ENCODE results near the gene REEP1.

DNA sequence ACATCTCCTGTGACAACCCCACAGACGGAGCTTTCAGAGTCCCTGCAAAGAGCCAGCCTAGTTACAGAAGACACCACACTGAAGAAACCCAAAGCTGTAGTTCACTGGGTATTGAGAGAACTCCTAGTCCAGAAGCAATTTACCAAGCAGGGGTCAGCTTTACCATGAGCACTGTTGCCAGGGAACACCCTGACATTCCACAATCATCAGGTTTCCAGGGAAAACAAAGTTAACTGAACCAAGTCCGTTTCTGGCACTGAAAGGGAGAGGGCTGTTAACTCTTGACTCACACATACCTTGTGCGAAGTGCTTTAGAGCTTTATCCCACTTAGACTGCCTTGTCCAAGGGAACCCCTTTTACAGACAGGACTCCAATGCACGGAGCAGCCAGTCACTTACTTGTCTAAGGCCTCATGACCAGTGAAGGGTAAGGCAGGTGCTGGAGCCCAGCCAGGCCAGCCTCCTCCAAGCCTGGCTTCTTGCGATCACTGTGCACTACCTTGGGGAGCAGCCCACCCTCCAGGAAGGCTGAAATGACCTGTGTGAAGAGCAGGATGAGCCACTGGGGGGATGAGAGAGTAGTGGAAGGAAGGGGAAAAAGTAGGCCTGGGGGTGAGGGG, 53.9 kb downstream of the REEP1 start:
- TF ChIP-seq, protein P1, sequence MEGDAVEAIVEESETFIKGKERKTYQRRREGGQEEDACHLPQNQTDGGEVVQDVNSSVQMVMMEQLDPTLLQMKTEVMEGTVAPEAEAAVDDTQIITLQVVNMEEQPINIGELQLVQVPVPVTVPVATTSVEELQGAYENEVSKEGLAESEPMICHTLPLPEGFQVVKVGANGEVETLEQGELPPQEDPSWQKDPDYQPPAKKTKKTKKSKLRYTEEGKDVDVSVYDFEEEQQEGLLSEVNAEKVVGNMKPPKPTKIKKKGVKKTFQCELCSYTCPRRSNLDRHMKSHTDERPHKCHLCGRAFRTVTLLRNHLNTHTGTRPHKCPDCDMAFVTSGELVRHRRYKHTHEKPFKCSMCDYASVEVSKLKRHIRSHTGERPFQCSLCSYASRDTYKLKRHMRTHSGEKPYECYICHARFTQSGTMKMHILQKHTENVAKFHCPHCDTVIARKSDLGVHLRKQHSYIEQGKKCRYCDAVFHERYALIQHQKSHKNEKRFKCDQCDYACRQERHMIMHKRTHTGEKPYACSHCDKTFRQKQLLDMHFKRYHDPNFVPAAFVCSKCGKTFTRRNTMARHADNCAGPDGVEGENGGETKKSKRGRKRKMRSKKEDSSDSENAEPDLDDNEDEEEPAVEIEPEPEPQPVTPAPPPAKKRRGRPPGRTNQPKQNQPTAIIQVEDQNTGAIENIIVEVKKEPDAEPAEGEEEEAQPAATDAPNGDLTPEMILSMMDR (IDR thresholded peaks at IDR 0.05 in 2 of 3, conservative IDR thresholded peaks at IDR 0.05 in 1 of 3; ENCODE audit: borderline replicate concordance in 1 of 3, insufficient read depth in 1 of 3, low read depth in 2 of 3, low read length in 2 of 3), result no peak
- TF ChIP-seq REST (IDR thresholded peaks at IDR 0.05; ENCODE audit: low read depth) (no peak), EGR1 (IDR thresholded peaks at IDR 0.05; ENCODE audit: low read depth) (no peak), SP1 (IDR thresholded peaks at IDR 0.05; ENCODE audit: low read depth) (no peak), POLR2AphosphoS5 (IDR thresholded peaks at IDR 0.05; ENCODE audit: low read depth, low read length) (no peak)
- TF ChIP-seq, protein P2, sequence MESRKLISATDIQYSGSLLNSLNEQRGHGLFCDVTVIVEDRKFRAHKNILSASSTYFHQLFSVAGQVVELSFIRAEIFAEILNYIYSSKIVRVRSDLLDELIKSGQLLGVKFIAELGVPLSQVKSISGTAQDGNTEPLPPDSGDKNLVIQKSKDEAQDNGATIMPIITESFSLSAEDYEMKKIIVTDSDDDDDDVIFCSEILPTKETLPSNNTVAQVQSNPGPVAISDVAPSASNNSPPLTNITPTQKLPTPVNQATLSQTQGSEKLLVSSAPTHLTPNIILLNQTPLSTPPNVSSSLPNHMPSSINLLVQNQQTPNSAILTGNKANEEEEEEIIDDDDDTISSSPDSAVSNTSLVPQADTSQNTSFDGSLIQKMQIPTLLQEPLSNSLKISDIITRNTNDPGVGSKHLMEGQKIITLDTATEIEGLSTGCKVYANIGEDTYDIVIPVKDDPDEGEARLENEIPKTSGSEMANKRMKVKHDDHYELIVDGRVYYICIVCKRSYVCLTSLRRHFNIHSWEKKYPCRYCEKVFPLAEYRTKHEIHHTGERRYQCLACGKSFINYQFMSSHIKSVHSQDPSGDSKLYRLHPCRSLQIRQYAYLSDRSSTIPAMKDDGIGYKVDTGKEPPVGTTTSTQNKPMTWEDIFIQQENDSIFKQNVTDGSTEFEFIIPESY (IDR thresholded peaks at IDR 0.05; ENCODE audit: extremely low read depth, insufficient replicate concordance, low read length), result no peak

All from HCT116 (cell line).